GM12875 (cell line): Measurements from ENCODE around the gene SLC25A52.

Source experiments
- H3K4me3 ChIP-seq: one replicate; pipeline ENCODE4 v1.5.1; 2011; ENCODE audit warnings: low read depth, low read length, control low read depth
- CTCF ChIP-seq: IDR thresholded peaks from 2 replicates; pipeline ENCODE4 v1.5.1; 2011; ENCODE audit warnings: low read depth, mild to moderate bottlenecking, control low read depth, inconsistent platforms, low read length, moderate library complexity, borderline replicate concordance; ENCODE audit not compliant: insufficient read depth

Gene SLC25A52

GRCh38 chr18:31723639-31723989, 37.1 kb downstream of the SLC25A52 start:
- peak overlapping the region; percentile 64 for H3K4me3 ChIP-seq
- TF ChIP-seq CTCF = no peak

- TF ChIP-seq CTCF = peak; percentile 75
- H3K4me3 ChIP-seq = no peak overlapping the region
Observed at GRCh38 chr18:31722369-31722957, 38.2 kb downstream of the SLC25A52 start.

GRCh38 chr18:31721601-31722000, 39.1 kb downstream of the SLC25A52 start:
- no peak overlapping the region for H3K4me3 ChIP-seq
- TF ChIP-seq CTCF = no peak

- TF ChIP-seq CTCF = no peak
- no peak overlapping the region for H3K4me3 ChIP-seq
Observed at GRCh38 chr18:31720867-31721266, 39.8 kb downstream of the SLC25A52 start.

- no peak for TF ChIP-seq CTCF
- no peak overlapping the region for H3K4me3 ChIP-seq
Observed at GRCh38 chr18:31719363-31720006, 41.2 kb downstream of the SLC25A52 start.

GRCh38 chr18:31718386-31718785, 42.3 kb downstream of the SLC25A52 start:
- H3K4me3 ChIP-seq = no peak overlapping the region
- no peak for TF ChIP-seq CTCF

- TF ChIP-seq CTCF = no peak
- no peak overlapping the region for H3K4me3 ChIP-seq
Observed at GRCh38 chr18:31716362-31716761, 44.3 kb downstream of the SLC25A52 start.
